ENCODE results near the gene TRPC4AP. TPM values are rescaled to one million over a fixed set of nuclear protein-coding genes. Genes with fewer than 3 reads are reported as not detected.

TRPC4AP gene
- total RNA-seq, result 32.8 and 54.8 TPM in 2 replicates

GRCh38 chr20:35092524-35093266, at the start of gene TRPC4AP:
TSS of gene TRPC4AP (minus strand) at chr20:35092807. CDS start at chr20:35092781, 26 bp downstream.

DNA sequence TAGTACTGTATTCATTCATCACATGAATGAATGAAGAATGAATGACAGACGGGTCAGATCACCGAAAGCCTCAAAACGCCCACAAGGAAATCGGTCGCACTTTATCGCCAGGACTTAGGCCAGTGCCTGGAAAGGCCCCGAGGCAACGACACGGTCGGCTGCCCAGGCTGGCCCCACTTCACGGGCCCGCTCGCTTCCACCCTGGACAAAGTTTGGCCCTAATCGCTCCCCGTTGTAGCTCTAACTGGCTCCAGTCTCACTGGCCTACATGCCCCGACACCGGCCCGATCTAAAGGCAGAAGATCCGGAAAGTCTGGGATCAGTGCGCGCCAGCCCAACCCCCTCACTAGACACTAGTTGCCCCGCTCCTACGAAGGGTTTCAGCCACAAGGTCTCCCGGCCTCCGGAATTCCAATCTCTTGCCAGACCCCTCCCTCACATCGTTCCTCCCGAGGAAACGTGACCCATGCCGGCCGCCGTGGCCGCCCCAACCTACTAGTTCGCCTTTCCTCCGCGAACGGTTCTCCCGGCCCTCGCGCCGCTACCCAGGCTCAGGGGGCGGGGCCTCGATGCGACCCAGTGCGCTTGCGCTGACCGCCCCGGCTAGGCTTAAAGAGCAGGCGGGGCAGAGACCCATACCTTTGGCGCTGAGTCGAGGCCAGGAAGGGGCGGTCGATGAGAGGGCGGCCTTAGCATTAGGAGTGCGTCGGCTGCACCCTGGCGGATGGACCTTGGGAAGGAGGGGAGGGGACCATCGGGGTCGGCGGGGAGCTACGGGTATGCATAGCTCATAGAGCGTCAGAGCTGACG, 137.2 kb downstream of the TRPC4AP start, which contains the start of the genes GSS and MYH7B:
Gene GSS, minus strand, starts transcription at position 576 of the 810 bp plus-strand sequence. CDS start 3,954 bp downstream, outside the sequence.
Gene MYH7B, plus strand, starts transcription at position 638 of the 810 bp plus-strand sequence. CDS start 22,138 bp downstream, outside the sequence.

Other genes with a start within 250 kb of the TRPC4AP start
- 1.4 and 6.7 TPM in 2 replicates for gene GGT7, start 220.0 kb downstream of the TRPC4AP start, total RNA-seq
- 47.7 and 47.8 TPM in 2 replicates for gene ACSS2, start 216.2 kb downstream of the TRPC4AP start, total RNA-seq
- gene GSS, start 137.0 kb downstream of the TRPC4AP start, total RNA-seq, result 86.6 and 96.7 TPM in 2 replicates
- under 0.01 TPM in 2 replicates for gene MYH7B, start 136.9 kb downstream of the TRPC4AP start, total RNA-seq
- gene EDEM2, start 54.5 kb upstream of the TRPC4AP start, total RNA-seq, result 51.0 and 74.8 TPM in 2 replicates
- 14.2 and 100 TPM in 2 replicates for gene PROCR, start 79.3 kb upstream of the TRPC4AP start, total RNA-seq
- under 0.01 and 0.07 TPM in 2 replicates for gene MMP24, start 133.9 kb upstream of the TRPC4AP start, total RNA-seq
- gene MMP24OS, start 185.3 kb upstream of the TRPC4AP start, total RNA-seq, result 3.1 and 8.7 TPM in 2 replicates
- 172 and 276 TPM in 2 replicates for gene EIF6, start 192.0 kb upstream of the TRPC4AP start, total RNA-seq
- 0.93 and 1.7 TPM in 2 replicates for gene FAM83C, start 199.6 kb upstream of the TRPC4AP start, total RNA-seq

All from nasal cavity respiratory epithelium epithelial cell of viscerocranial mucosa (primary cell).